Erythroblast (primary cell): ENCODE data around the gene TACR2.

Source experiments
- DNase-seq, 2 experiments: peaks; one replicate each; lab custom pipeline; 2025; lab: John Stamatoyannopoulos, UW
- GATA1 ChIP-seq: IDR thresholded peaks from 2 replicates; pipeline ENCODE4 v1.6.1; 2011; ENCODE audit warnings: low read depth, mild to moderate bottlenecking, control low read depth, low read length, moderate library complexity
- POLR2A ChIP-seq: IDR thresholded peaks from 2 replicates; pipeline ENCODE4 v1.6.1; 2011; ENCODE audit warnings: mild to moderate bottlenecking, low read length

Gene TACR2

DNA sequence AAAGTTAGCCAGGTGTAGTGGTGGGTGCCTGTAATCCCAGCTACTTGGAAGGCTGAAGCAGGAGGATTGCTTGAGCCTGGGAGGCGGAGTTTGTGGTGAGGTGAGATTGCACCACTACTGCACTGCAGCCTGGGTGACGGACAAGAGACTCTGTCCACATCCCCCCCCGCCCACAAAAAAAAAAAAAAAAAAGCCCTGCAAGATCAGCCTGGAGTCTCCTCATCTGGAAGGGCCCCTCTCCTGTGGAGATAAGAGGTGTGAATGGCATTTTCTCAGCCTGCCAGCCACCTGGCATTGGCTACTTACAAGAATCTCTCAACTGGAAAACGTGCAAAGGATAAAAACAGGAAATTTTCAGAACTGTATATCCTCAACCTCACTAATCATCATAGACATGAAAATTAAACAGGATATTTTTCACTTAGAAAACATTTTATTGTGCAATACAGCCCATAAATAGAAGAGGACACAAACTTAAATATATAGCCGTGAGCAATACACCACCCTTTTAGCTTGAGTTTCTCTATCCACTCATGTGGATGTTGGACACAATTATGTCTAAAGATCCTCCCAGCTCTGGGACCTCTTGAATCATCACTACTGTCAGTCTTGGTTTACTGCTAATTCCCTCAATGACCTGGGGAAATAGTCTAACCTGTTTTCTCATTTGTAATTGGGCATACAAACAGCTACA, 23.2 kb upstream of the TACR2 start:
- DNase-seq, result no peak
- TF ChIP-seq GATA1 (no peak), POLR2A (no peak)

DNA sequence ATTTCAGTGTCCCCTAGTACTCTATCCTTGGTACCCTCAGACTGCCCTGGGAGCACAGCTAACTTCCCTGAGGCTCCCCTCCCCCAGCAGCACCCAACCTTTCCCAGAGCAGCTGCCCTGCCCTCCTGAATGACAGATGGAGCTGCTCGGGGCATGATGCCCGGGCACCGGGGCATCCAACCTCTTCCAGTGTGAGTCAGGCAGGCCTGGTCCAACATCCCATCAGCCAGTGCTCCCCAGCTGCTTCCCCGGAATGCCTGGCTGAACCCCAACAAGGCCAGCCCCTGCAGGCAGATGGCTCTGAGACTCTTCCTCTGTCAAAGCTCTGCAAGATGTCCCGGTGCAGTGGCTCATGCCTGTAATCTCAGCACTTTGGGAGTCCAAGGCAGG, 22.6 kb upstream of the TACR2 start:
- no peak for TF ChIP-seq GATA1
- TF ChIP-seq POLR2A, result no peak
- DNase-seq, result no peak

DNA sequence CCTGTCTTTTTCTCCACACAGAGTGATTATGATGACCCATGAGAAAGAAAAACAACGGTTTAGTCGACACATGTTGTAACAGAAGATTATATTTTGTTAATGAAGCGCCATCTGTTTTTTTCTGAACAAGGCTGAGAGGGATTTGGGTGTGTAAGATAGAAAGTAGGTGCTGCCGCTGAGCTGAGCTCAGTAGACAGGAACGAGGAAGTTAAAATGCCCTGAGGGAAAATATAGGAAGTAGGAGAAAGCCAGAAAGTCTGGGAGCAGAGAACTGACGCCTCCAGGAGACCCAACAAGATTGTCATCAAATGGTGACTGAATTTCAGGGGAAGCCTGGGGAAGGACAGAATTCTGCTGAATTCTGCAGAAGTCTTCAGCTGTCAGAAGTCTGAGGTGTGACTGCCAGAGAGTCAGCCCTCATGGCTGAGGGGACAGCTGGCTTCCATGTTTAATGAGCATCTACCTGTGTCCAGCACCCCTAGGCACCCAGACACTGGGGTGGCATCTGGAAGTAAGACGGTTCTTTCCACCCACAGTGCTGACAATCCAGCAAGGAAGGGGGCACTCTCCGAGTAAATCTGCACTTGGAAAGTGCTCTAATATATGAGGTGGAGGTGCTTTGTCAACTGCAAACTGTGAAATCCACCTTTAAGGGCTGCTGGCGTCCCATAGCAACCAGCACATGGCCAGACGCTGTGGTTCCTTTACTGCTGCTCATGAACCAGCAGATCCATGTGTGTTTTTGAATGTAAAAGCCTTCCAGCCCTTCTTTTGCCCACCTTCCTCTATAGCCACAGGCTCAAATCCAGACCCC, 22.0 kb upstream of the TACR2 start:
- no peak for TF ChIP-seq POLR2A
- no peak for TF ChIP-seq GATA1
- no peak for DNase-seq

DNA sequence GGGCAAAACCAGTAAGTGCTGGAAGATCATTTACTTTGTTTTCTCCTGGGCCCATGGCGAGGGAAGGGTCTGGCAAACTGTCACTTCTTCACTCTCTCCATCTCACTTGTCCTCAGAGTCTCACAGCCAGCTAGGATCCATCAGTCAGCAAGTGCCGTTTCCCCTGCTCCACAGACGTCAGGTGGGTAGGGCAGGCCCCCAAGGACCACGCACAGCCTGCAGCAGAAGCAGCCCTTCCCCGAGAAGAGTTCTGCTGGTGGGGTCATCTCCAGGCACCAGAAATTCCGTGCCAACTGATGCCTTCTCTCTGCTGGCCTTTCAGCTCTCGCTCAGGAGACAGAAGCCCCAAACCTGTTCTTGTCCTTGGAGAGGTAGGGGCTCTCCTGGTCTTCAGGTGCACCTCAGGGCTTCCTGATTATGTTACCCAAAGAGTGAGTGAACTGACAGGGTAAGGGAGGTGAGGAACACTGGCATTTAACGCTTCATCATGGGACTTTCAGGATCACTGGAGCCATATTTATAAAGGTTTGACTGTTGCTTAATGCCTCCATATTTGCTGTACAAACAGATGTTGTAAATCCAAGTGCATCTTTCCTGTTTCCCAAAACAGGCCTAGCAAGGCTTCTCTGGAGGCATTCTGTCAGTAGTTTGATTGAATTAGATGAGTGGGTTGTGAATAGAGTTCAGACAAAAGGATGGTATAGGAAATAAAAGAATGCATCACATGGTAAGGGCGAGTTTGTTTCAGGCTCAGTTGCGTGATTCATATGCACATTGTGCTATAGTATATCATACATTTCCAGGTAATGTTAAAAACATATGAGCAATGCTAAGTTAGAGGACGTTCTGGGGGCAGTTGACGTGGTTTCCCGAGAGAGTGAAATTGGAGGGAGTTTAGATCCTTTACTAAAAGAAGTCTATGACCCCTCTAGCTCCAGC, 20.9 kb upstream of the TACR2 start:
- DNase-seq, result no peak
- TF ChIP-seq POLR2A (no peak), GATA1 (no peak)

DNA sequence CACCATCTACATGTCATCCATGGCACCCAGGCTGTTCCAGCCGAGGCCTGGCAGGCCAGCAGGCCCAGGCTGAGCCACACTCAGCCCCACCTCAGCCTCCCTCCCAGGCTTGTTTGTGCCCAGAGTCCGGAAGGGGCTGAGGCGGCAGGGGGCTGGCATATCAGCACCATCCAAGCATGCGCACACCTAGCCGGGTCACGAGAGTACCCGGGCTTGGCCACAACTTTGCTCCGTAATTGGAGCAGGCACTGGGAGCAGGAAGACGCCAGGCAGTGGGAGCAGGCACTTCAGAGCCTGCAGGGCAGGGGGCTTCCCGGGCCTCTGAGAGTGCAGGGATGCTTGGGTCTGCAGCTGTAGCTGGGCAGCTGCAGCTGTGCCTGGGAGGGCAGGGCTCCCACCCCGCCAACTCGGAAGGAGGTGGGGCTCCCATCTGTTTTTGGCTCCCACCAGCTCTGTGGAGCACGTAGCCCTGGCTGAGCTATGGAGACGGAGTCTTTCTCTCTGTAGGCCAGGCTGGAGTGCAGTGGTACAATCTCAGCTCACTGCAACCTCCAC, 19.3 kb upstream of the TACR2 start:
- TF ChIP-seq POLR2A (no peak), GATA1 (no peak)
- DNase-seq, result no peak

DNA sequence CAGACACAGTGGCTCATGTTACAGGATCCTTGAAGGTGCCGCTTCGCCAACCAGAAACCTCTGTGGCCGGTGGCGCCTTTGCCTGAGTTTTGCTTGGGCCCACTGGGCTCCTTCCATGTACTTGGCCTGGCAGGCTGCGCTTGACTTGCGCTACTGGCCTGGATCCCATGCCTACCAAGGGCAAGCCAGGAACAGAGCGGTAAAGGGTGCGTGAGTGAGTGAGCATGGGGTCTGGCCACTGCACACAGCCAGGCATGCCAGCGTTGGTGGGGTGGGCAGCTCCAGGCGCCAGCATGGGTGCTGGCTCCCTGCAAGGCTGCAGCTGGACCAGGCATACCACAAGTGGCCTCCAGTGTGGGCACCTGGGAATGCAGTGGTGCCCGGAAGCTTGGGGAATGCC, 18.2 kb upstream of the TACR2 start:
- DNase-seq, result no peak
- TF ChIP-seq POLR2A (no peak), GATA1 (no peak)

DNA sequence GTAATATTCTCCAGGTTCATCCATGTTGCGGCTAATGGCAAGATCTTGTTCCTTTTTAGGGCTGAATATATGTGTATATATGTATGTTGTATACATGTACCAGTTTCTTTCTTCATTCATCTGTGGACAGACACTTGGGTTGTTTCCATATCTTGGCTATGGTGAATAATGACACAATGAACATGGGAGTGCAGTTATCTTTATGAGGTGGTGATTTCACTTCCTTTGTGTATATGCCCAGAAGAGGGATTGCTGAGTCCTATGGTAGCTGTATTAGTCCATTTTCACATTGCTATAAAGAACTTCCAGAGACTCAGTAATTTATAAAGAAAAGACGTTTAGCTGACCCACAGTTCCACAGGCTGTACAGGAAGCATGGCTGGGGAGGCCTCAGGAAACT, 17.5 kb upstream of the TACR2 start:
- TF ChIP-seq POLR2A, result no peak
- TF ChIP-seq GATA1, result no peak
- DNase-seq, result no peak

DNA sequence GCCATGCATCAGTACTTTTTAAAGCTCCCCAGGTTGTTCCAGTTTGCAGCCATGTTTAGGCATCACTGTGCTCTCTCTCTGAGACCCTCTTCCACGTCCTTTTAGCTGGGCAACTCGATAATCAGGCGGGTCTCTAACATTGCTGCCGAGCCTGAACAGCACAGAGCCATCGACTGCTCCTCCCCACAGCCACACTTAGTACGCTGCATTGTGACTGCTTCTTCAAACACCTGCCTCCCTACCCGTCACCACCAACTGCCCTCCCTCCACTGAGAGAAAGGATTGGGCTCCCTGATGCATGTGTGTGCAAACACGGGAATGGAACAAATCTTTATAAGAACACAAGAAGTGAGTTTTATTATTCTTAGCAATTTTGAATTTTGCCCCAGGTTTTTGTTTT, 11.4 kb upstream of the TACR2 start:
- no peak for DNase-seq
- no peak for TF ChIP-seq GATA1
- TF ChIP-seq POLR2A, result no peak

DNA sequence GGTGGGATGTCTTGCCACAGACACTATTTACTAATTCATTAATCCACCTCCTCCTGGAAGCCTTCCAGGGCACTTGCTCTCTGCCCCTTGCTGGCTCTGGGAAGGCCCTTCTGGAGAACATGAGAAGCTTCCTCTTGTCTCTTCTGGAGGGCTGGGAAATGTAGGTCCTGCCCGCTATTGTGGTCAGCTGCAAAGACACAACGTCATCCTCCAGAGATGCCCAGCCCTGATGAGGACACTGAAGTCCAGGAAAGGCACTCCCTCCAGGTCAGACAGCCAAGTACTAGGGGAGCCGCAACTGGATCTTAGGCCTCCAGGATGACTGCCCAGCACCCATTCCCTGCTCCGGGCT, 9.6 kb upstream of the TACR2 start:
- no peak for DNase-seq
- TF ChIP-seq POLR2A (no peak), GATA1 (no peak)

DNA sequence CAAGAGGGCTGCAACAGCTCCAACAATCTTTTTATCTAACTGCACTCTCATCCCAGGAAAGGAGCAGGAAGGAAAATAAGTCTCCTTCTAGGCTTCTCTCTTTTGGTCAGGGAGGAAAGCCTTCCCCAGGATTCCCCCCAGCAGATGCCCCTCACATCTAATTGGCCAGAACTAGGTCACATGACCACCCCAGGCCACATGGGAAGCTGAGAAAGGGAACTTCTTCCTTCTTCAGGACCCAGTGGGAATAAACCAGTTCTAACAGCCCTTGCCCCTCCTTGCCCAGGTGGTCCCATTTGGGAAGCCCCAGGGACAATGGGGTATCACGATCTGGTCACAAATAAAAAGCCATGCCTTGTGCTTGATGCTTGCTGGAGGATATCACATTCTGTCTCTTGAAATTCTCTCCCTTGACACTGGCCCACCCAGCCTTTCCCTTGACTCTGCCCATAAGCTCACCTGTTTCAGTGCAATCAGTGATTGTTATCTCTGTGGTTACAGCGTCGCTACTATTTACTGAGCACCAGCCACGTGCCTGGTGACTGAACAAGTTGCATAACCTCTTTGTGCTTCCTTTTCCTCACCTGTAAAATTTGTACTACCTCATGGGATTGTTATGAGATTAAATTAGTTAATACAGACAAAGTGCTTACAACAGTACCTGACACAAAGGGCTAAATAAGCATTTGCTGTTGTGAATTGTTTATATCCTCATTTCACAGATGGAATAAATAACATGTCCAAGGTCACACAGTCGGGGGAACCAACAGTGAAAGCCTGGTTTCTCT, 9.0 kb upstream of the TACR2 start:
- no peak for DNase-seq
- TF ChIP-seq GATA1 (no peak), POLR2A (no peak)

DNA sequence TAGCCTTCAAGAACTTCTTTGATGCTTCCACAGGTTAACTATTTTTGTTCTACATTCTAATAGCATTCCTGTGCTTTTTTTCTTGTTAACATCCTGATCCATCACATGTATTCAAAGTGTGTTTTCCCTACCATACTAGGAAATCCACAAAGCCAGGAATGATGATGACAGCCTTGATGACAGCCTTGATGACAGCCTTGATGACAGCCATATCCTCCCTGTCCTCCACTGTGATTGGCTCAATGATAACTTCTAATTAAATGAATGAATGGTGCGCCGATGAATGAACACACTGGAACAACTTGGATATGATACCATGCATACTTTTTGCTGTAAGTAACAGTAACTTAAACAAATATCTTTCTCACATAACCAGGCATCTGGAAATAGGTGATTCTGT, 8.3 kb upstream of the TACR2 start:
- TF ChIP-seq GATA1 (no peak), POLR2A (no peak)
- DNase-seq, result no peak

DNA sequence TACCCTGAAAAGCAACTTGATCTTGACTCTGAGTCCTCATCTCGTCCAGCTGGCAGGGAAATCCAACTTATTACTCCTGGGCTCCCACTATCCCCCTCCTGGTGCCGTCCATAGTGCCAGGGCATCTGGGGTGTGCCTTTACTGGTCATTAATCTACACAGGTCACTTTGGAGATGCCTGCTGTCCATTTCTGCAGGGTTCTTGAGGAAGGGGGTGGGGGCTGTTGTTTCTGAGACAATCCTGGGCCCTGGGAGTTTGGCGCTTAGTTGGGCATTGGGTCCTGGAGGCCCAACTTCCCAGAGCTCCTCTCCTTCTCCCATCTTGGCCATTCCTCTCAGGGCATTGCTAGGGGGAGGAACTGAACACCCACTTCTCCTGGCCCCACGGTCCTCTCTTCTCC, 6.0 kb upstream of the TACR2 start:
- DNase-seq, result no peak
- TF ChIP-seq GATA1 (no peak), POLR2A (no peak)
